ENCODE results near the gene NOTUM. TPM values are rescaled to one million over a fixed set of nuclear protein-coding genes. Genes with fewer than 3 reads are reported as not detected.
A peak's percentile ranks its signal among the peaks of the same experiment; 100 is the strongest.

The NOTUM gene
- total and polyA plus RNA-seq, 9 of the 15 experiments (the other 6 are each of a cell fraction or from before 2014, with no cell fraction given), result 0.03 to 14.0 (median 4.1) TPM

DNA sequence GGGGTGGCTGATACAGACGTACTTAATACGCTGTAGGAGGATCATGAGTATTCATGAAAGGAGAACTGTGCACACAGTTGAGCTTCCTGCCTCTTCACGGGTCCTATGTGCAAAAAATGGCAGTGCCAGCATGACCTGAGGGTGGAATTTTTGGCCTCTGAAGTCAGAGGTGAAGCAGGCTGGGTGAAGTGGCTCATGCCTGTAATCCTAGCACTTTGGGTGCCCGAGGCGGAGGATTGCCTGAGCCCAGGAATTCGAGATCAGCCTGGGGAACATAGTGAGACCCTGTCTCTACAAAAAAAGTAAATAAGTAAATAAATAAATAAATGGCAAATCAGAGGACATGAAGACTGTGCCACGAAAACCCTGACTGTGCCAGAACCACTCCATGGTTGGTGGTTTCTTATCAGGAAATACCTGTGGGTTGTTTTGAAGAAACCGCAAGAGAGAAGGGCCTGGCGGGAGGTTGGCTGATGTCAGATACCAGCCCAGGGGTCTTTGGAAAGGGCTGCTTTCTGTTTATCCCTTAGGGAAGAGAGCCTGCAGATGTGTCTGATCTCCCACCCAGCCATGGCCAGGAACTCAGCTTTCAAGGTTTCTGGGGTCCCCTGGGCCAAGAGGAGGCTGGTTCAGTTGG is 19.8 kb upstream of the NOTUM start (continued):
- TF ChIP-seq C11orf30 (IDR thresholded peaks at IDR 0.05; ENCODE audit: low read depth) (no peak), SMARCA4 (IDR thresholded peaks at IDR 0.05) (peak; percentile 31; the same call in 1 of the 2 replicates), JUND (IDR thresholded peaks at IDR 0.05; ENCODE audit: borderline replicate concordance, low read depth, low read length) (0 out of 2 replicates have a peak, but pooled peaks have one; percentile 7), JUND (tag; IDR thresholded peaks at IDR 0.05; ENCODE audit: borderline replicate concordance, low read depth, low read length) (no peak), TCF3 (CRISPR knock-in tag; IDR thresholded peaks at IDR 0.05) (peak; percentile 15; the same call in 1 of the 2 replicates), ZBTB7A (IDR thresholded peaks at IDR 0.05; ENCODE audit: borderline replicate concordance, control insufficient read depth, low read depth, low read length) (peak; percentile 65; the same call in 1 of the 2 replicates), RCOR1 (IDR thresholded peaks at IDR 0.05; ENCODE audit: borderline replicate concordance in 1 of 2, low read depth in 2 of 2, low read length in 2 of 2) (peak in 1 of 2 experiments; percentile 49; a peak in 1 of 4 replicates), HES1 (IDR thresholded peaks at IDR 0.05; ENCODE audit: low read depth) (peak; percentile 72; the same call in 1 of the 2 replicates), WHSC1 (IDR thresholded peaks at IDR 0.05; ENCODE audit: low read length) (no peak), SMARCE1 (IDR thresholded peaks at IDR 0.05) (peak; percentile 33; the same call in 1 of the 2 replicates), TAL1 (IDR thresholded peaks at IDR 0.05) (peak; percentile 14; the same call in 1 of the 2 replicates), TEAD1 (CRISPR knock-in tag; IDR thresholded peaks at IDR 0.05) (peak; percentile 77 to 90), ZNF316 (IDR thresholded peaks at IDR 0.05) (no peak), TEAD4 (IDR thresholded peaks at IDR 0.05; ENCODE audit: low read length) (peak; percentile 81), TEAD4 (CRISPR knock-in tag; IDR thresholded peaks at IDR 0.05; ENCODE audit: borderline replicate concordance) (no peak), ZSCAN29 (IDR thresholded peaks at IDR 0.05) (no peak), KDM1A (IDR thresholded peaks at IDR 0.05) (peak; percentile 41 to 42; a peak in 1 of 4 replicates), CBFA2T2 (conservative IDR thresholded peaks at IDR 0.05) (0 out of 2 replicates have a peak, but pooled peaks have one; percentile 6)
